A673 (cell line): Measurements from ENCODE around the gene ITGA1. TPM values are rescaled to one million over a fixed set of nuclear protein-coding genes. Genes with fewer than 3 reads are reported as not detected.

Experiments
- Bru-seq: library from RNA; stranded (reverse); fragments of 400-500 nt; gene quantifications from one replicate; lab custom pipeline; 2021; lab: Mats Ljungman, UMichigan
- BruChase-seq, 2 experiments: library from RNA; stranded (reverse); fragments of 400-500 nt; gene quantifications; one replicate each; lab custom pipeline; 2021; lab: Mats Ljungman, UMichigan
- BruUV-seq: library from RNA; stranded (reverse); fragments of 400-500 nt; replicated peaks from 2 replicates; lab custom pipeline; 2021; lab: Mats Ljungman, UMichigan
- CTCF ChIA-PET: fragments of 300-600 bp; sonication (Branson Sonifier 250); formaldehyde crosslinking; loops from one replicate; lab custom pipeline; 2022; ENCODE audit warnings: antibody characterized with exemption; lab: Charles Lee
- POLR2A ChIA-PET: fragments of 300-600 bp; sonication (Branson Sonifier 250); formaldehyde crosslinking; loops from one replicate; lab custom pipeline; 2022; ENCODE audit warnings: antibody characterized with exemption; ENCODE audit not compliant: low non-redundant PET; lab: Charles Lee
- DNase-seq: peaks from one replicate; pipeline ENCODE4 v3.0.0-alpha.2; 2015; ENCODE audit warnings: low spot score
- H3K27ac ChIP-seq: fragments of 200-600 bp; sonication (generic); 2 replicates; pipeline ENCODE4 v1.5.1; 2016; ENCODE audit warnings: mixed run types, low read depth, mild to moderate bottlenecking, mixed read lengths, antibody characterized with exemption, low read length; ENCODE audit not compliant: poor library complexity, severe bottlenecking
- H3K27me3 ChIP-seq: fragments of 200-600 bp; sonication (generic); replicated peaks from 2 replicates; pipeline ENCODE4 v1.6.1; 2017; ENCODE audit warnings: mixed run types, low read depth, mild to moderate bottlenecking, mixed read lengths, antibody characterized with exemption, low read length; ENCODE audit not compliant: insufficient read depth, poor library complexity
- H3K36me3 ChIP-seq: fragments of 200-600 bp; sonication (generic); 2 replicates; pipeline ENCODE4 v1.6.1; 2016; ENCODE audit warnings: mixed run types, mild to moderate bottlenecking, mixed read lengths, antibody characterized with exemption, low read length; ENCODE audit not compliant: insufficient read depth, poor library complexity, severe bottlenecking
- H3K4me1 ChIP-seq: fragments of 200-600 bp; sonication (generic); 2 replicates; pipeline ENCODE4 v1.6.1; 2017; ENCODE audit warnings: mixed run types, mild to moderate bottlenecking, mixed read lengths, antibody characterized with exemption, low read length; ENCODE audit not compliant: insufficient read depth, poor library complexity, severe bottlenecking
- H3K4me3 ChIP-seq: fragments of 200-600 bp; sonication (generic); 2 replicates; pipeline ENCODE4 v1.5.1; 2016; ENCODE audit warnings: low read depth, mixed run types, mild to moderate bottlenecking, mixed read lengths, low read length; ENCODE audit not compliant: poor library complexity, severe bottlenecking
- H3K9me3 ChIP-seq: fragments of 200-600 bp; sonication (generic); 2 replicates; pipeline ENCODE4 v1.6.1; 2016; ENCODE audit warnings: mixed run types, low read depth, mild to moderate bottlenecking, mixed read lengths, antibody characterized with exemption, low read length; ENCODE audit not compliant: poor library complexity, severe bottlenecking
- EZH2 ChIP-seq: fragments of 200-600 bp; sonication (generic); IDR thresholded peaks from 2 replicates; pipeline ENCODE4 v1.6.1; 2017; ENCODE audit warnings: borderline replicate concordance, low read depth, mild to moderate bottlenecking, mixed read lengths, antibody characterized with exemption, low read length; ENCODE audit not compliant: poor library complexity, severe bottlenecking
- intact Hi-C: fragments of 100-400 bp; cut with micrococcal nuclease; formaldehyde crosslinking; loops from one replicate; pipeline ENCODE4 v1.10.0; 2022; ENCODE audit not compliant: unreplicated experiment
- long read RNA-seq: library from polyadenylated mRNA; stranded (forward); transcript quantifications from one replicate; pipeline ENCODE4 v2.0.0, GENCODE V29; 2022
- total RNA-seq: library from RNA; stranded (reverse); gene quantifications from 2 replicates; pipeline ENCODE4 v1.2.3, GENCODE V29; 2021
- TF ChIP-seq, protein P1 (sequence below): fragments of 300-800, 200-600 bp; sonication (generic); conservative IDR thresholded peaks from 2 replicates; pipeline ENCODE4 v1.5.1; 2017; ENCODE audit warnings: low read depth, mild to moderate bottlenecking, antibody characterized with exemption, low read length, moderate library complexity, mixed read lengths

The ITGA1 gene
- total RNA-seq (7.8 and 8.1 TPM in 2 replicates), Bru-seq, nascent RNA (percentile 48 among the genes with signal in this experiment), BruChase-seq, experiment 1, labeled RNA remaining after a 2-hour chase (percentile 44 among the genes with signal in this experiment), BruChase-seq, experiment 2, labeled RNA remaining after a 6-hour chase (percentile 41 among the genes with signal in this experiment)
- long read RNA-seq, full-length matches to known transcripts = 2 of 3 reads
- long read RNA-seq, partial matches to known transcripts = 0 of 3 reads
- long read RNA-seq, other reads (novel, unspliced or antisense) = 1 of 3 reads

GRCh38 chr5:52787600-52788504 lies at the start of gene ITGA1, which contains the start of gene PELO:
Gene ITGA1 (plus strand): TSS chr5:52787916. CDS start chr5:52788354, 438 bp downstream.
Gene PELO (plus strand): TSS chr5:52787916. CDS start chr5:52800395, 12,479 bp downstream.
- ChIA-PET CTCF (interaction anchor here (1.1 kb wide), 1 partner anchor 128 kb away, joined by 3 read pairs; no protein-coding TSS in a partner anchor), POLR2A (interaction anchor here (0.6 to 0.7 kb wide), 2 partner anchors 12 to 29 kb away, joined by 3 read pairs; no protein-coding TSS in a partner anchor)
- Histone ChIP-seq H3K27ac (no peak within 1 kb of the TSS), H3K4me1 (peaks cover 4% of the 10 kb centered on the region), H3K27me3 (no peaks in the 10 kb centered on the region), H3K36me3 (no peaks in the 10 kb centered on the region), H3K4me3 (peak within 1 kb of the TSS; percentile 66), H3K9me3 (no peaks in the 10 kb centered on the region)
- BruUV-seq = no TSS peak
- TF ChIP-seq, protein P1, sequence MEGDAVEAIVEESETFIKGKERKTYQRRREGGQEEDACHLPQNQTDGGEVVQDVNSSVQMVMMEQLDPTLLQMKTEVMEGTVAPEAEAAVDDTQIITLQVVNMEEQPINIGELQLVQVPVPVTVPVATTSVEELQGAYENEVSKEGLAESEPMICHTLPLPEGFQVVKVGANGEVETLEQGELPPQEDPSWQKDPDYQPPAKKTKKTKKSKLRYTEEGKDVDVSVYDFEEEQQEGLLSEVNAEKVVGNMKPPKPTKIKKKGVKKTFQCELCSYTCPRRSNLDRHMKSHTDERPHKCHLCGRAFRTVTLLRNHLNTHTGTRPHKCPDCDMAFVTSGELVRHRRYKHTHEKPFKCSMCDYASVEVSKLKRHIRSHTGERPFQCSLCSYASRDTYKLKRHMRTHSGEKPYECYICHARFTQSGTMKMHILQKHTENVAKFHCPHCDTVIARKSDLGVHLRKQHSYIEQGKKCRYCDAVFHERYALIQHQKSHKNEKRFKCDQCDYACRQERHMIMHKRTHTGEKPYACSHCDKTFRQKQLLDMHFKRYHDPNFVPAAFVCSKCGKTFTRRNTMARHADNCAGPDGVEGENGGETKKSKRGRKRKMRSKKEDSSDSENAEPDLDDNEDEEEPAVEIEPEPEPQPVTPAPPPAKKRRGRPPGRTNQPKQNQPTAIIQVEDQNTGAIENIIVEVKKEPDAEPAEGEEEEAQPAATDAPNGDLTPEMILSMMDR = no peak; the same call in 1 of the 2 replicates
- TF ChIP-seq EZH2 = no peak
- DNase-seq = peak; percentile 81
- intact Hi-C loops = loop anchor here (1.0 to 10.0 kb wide), 2 partner anchors 127 to 317 kb away; partner anchors contain the start of gene MOCS2

GRCh38 chr5:52738095-52738506 lies 49.6 kb upstream of the ITGA1 start:
- POLR2A ChIA-PET = no interaction called here

DNA sequence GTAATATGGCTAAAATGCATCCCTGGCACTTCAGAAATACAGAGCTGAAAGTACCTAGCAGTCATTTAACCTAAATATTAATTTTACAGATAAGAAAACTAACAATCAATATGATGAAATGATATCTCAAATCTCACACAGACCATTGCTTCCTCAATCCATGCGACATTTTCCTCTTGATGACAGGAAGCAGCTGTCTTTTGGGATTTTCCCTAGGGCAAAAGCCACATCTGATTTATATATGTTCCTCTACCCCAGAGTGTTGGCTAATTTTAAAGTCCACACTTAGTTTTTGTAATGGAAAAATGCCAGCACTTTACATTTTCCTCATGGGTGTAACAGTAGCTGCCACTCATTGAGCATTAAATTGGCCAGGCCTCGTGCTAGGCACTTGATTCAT lies 47.7 kb upstream of the ITGA1 start:
- H3K27me3 ChIP-seq = no peaks in the 10 kb centered on the region
- TF ChIP-seq, protein P1 = no peak
- no peak for TF ChIP-seq EZH2
- intact Hi-C loops = no loop called here
- H3K27ac ChIP-seq = no peak overlapping the region
- CTCF ChIA-PET = no interaction called here
- no TSS peak for BruUV-seq
- no peaks in the 10 kb centered on the region for H3K9me3 ChIP-seq
- peaks cover 29% of the 10 kb centered on the region for H3K4me1 ChIP-seq
- no peak overlapping the region for H3K4me3 ChIP-seq
- POLR2A ChIA-PET = no interaction called here
- H3K36me3 ChIP-seq = no peaks in the 10 kb centered on the region
- DNase-seq = peak; percentile 45

More at GRCh38 chr5:52738095-52738506, 49.6 kb upstream of the ITGA1 start:
- Histone ChIP-seq H3K27me3 (no peaks in the 10 kb centered on the region), H3K9me3 (no peaks in the 10 kb centered on the region), H3K36me3 (no peaks in the 10 kb centered on the region), H3K27ac (no peak overlapping the region), H3K4me1 (peaks cover 17% of the 10 kb centered on the region), H3K4me3 (no peak overlapping the region)
- no peak for DNase-seq
- no TSS peak for BruUV-seq
- TF ChIP-seq EZH2 = no peak
- TF ChIP-seq, protein P1 = no peak
- intact Hi-C loops = no loop called here
- CTCF ChIA-PET = no interaction called here
